ENCODE measurements around the gene FSCN2.

Gene FSCN2

DNA sequence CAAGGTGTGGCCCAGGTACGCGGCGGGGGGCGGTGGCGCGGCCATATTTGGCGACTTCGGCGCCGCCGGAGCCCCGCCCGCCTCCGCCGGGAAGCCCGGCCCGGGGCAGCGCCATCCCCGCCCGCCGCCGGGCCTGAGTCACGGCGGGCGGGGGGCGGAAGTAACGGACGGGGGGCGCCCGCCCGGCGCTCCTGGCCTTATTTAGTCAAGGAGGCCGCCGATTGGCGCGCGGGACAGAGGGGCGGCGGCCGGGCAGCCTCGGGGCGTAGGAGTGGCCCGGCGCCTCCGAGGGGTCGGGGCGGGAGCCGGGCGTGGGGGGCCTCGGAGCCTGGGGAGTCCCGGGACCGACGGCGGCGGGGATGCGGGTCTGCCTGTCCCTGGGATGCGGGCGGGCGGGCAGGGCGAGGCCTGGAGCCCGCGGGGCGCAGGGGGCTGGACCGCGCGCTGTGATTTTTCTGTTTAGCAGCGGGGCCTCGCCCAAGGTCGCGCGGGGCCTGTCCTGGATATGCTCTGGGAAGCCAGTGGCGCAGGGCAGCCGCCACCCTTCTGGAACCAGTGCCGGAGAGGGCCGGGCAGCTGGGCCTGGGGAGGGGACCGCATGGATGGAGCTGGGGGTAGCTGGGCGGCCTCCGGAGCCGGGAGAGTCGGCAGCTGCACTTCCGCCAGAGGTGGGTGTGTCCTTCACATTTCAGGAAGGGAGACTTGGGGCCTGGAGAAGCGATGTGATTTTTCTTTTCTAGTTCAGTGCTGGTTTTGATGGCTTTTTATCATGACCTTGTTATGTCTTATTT, 13.2 kb upstream of the FSCN2 start:
- DNase-seq (ENCODE audit: extremely low read depth, low read depth) = peak; percentile 72
- TF ChIP-seq, protein P1, sequence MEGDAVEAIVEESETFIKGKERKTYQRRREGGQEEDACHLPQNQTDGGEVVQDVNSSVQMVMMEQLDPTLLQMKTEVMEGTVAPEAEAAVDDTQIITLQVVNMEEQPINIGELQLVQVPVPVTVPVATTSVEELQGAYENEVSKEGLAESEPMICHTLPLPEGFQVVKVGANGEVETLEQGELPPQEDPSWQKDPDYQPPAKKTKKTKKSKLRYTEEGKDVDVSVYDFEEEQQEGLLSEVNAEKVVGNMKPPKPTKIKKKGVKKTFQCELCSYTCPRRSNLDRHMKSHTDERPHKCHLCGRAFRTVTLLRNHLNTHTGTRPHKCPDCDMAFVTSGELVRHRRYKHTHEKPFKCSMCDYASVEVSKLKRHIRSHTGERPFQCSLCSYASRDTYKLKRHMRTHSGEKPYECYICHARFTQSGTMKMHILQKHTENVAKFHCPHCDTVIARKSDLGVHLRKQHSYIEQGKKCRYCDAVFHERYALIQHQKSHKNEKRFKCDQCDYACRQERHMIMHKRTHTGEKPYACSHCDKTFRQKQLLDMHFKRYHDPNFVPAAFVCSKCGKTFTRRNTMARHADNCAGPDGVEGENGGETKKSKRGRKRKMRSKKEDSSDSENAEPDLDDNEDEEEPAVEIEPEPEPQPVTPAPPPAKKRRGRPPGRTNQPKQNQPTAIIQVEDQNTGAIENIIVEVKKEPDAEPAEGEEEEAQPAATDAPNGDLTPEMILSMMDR (IDR thresholded peaks at IDR 0.05; ENCODE audit: low read depth, low read length) = no peak

DNA sequence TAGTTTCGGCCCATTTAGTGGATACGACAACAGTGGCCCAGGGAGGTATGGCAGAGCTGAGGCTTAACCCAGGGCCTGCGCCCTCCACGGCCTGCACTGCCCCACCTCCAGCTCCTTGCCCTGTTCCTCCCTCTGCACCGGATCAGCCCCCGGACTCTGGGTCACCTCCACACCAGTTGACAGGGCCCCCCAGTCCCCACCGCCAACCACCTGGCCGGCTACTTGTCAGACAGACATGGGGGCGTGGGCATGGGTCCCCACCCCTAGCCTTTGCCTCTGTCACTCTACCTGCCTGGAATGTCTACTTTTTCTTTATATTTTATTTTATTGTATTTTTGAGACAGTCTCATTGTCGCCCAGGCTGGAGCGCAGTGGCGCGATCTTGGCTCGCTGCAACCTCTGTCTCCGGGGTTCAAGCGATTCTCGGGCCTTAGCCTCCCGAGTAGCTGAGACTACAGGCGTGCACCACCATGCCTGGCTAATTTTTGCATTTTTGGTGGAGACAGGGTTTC, 12.6 kb upstream of the FSCN2 start:
- TF ChIP-seq, protein P1 (IDR thresholded peaks at IDR 0.05; ENCODE audit: low read depth, low read length) = no peak
- DNase-seq (ENCODE audit: extremely low read depth, low read depth) = no peak

DNA sequence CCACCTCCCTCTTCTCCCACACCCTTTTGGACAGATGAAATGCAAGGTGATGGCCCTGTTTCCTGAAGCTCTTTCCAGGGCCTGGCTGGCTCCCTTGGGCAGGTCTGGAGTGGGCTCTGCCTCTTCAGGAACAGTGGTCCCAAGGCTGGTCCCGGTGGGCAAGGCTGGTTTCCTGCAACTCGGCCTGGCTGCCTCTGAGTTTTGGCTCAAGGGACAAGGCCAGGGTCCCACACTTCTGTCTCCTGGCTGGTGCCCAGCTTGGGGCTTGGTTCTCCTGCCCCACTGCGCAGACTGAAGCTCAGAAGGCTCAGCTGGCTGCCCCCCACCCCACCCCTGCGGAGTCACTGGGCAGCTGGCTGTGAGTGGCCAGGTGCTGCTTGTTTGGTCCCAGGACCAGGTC, 11.7 kb upstream of the FSCN2 start:
- TF ChIP-seq, protein P1 (IDR thresholded peaks at IDR 0.05; ENCODE audit: low read depth, low read length) = no peak
- no peak for DNase-seq (ENCODE audit: extremely low read depth, low read depth)

DNA sequence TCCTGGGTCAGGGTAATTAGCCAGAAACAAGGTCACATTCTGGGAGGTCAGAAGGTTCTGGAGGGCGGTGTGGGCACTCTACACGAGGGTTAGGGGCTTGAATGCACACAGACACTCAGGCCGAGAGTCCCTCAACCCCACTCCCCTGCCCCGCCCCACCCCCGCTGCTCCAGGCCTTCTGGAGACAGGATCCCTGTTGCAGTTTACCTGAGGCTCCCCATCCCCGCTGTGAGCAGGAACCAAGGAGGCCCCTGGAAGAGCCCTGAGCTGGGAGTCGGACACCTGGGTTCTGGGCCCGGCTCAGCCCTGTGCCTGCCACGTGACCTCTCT, 11.2 kb upstream of the FSCN2 start:
- DNase-seq (ENCODE audit: extremely low read depth, low read depth) = no peak
- TF ChIP-seq, protein P1 (IDR thresholded peaks at IDR 0.05; ENCODE audit: low read depth, low read length) = no peak

DNA sequence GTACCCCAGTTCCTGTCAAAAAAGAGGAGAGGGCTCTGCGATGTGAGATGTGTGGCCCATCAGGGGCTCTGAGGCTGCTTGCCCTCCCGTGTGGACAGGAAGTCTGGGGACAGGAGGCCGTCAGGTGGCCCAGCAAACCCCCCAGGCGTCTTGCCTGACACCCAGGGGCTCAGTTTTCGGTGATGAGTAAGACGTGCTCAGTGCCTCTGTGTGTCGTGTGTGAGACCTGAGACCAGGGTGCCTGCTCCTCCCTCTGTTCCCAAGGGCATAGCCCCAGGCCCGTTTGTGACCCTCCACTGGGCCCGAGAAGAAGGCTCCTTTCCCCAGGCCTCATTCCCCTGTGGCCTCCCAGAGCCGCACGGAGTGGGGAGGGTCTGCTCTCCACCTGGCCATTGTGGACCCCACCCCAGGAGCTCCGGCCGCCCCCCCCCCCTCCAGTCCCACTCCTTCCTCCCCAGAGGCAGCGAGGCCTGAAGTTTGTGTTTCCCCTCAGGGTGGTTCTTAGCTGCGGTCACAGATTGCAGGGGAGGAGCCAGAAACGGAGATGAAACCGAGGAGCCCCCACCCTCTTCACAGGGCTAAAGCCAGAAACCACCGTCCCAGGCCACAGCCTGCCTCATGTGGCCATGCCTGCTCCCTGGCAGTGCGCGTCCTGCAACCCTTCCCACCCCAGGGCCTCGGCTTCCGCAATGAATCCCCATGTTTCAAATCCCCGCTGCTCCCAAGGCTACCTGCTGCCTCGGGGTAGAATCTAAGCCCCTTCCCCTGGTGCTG, 10.7 kb upstream of the FSCN2 start:
- DNase-seq (ENCODE audit: extremely low read depth, low read depth) = no peak
- TF ChIP-seq, protein P1 (IDR thresholded peaks at IDR 0.05; ENCODE audit: low read depth, low read length) = no peak

DNA sequence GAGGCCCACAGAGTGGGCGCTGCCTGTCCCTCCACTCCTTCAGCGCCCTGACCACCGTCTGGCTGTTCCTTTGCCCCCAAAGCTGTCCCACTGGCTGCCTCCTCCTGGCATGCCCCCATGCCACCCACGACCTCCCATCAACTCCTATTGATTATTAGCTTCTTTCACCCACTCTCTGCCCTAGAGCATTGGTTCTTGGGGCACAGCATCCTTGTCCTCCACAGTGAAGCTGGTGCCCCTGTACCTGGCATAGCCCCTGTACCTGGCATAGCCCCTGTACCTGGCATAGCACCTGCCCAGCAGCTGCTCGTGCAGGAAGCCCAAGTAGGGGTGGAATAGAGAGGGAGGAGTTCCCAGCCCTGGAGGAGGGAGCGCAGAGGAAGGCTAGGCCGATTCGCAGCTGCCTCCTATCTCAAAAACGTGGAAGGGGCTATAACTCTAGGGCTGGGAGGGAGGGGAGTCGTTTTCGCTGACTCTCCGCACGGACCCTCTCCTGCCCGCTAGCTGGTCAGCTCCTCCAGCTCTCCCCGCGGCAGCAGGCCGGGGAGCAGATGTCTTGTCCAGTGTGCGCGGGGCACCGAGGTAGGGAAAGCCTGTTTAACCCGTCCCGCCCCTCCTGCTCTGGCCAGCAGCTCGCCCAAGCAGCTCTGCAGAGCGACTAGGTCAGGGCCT, 9.9 kb upstream of the FSCN2 start:
- DNase-seq (ENCODE audit: extremely low read depth, low read depth) = no peak
- TF ChIP-seq, protein P1 (IDR thresholded peaks at IDR 0.05; ENCODE audit: low read depth, low read length) = no peak
